A673 (cell line): Measurements from ENCODE around the gene CDKN2B.

Source experiments
- EZH2 ChIP-seq: fragments of 200-600 bp; sonication (generic); IDR thresholded peaks from 2 replicates; pipeline ENCODE4 v1.6.1; 2017; ENCODE audit warnings: borderline replicate concordance, low read depth, mild to moderate bottlenecking, mixed read lengths, antibody characterized with exemption, low read length; ENCODE audit not compliant: poor library complexity, severe bottlenecking
- TF ChIP-seq, protein P1 (sequence below): fragments of 300-800, 200-600 bp; sonication (generic); conservative IDR thresholded peaks from 2 replicates; pipeline ENCODE4 v1.5.1; 2017; ENCODE audit warnings: low read depth, mild to moderate bottlenecking, antibody characterized with exemption, low read length, moderate library complexity, mixed read lengths

DNA sequence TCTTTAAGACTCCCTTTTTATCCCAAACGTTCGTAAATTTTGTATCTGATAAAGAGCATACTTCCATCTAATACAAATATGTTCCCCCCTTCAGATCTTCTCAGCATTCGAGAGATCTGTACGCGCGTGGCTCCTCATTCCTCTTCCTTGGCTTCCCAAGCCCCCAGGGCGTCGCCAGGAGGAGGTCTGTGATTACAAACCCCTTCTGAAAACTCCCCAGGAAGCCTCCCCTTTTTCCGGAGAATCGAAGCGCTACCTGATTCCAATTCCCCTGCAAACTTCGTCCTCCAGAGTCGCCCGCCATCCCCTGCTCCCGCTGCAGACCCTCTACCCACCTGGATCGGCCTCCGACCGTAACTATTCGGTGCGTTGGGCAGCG, 34.8 kb downstream of the CDKN2B start:
- TF ChIP-seq, protein P1, sequence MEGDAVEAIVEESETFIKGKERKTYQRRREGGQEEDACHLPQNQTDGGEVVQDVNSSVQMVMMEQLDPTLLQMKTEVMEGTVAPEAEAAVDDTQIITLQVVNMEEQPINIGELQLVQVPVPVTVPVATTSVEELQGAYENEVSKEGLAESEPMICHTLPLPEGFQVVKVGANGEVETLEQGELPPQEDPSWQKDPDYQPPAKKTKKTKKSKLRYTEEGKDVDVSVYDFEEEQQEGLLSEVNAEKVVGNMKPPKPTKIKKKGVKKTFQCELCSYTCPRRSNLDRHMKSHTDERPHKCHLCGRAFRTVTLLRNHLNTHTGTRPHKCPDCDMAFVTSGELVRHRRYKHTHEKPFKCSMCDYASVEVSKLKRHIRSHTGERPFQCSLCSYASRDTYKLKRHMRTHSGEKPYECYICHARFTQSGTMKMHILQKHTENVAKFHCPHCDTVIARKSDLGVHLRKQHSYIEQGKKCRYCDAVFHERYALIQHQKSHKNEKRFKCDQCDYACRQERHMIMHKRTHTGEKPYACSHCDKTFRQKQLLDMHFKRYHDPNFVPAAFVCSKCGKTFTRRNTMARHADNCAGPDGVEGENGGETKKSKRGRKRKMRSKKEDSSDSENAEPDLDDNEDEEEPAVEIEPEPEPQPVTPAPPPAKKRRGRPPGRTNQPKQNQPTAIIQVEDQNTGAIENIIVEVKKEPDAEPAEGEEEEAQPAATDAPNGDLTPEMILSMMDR: no peak
- TF ChIP-seq EZH2: no peak
